Activated CD8-positive, alpha-beta memory T cell treated with anti-CD3 and anti-CD28 coated beads, Interleukin-2, amount 50 U/mL, for 4 hours (primary cell): ENCODE results near the gene TRIM26.
"Not testable (repeated sequence)": the region's sequence is repeated elsewhere in the genome, so short reads cannot be mapped to it uniquely, and the experiment has no call there.

ENCODE experiments used
- DNase-seq: peaks from one replicate; pipeline ENCODE4 v3.0.0-alpha.2; 2020

TRIM26 gene

GRCh38 chr6:30152910-30153610 lies 60.1 kb downstream of the TRIM26 start:
- DNase-seq, result no peak

- DNase-seq, result no peak
These were observed 61.1 kb downstream of the TRIM26 start for GRCh38 chr6:30152016-30152673.

GRCh38 chr6:30151580-30151979 lies 61.6 kb downstream of the TRIM26 start:
- no peak for DNase-seq

- no peak for DNase-seq
These were observed 62.4 kb downstream of the TRIM26 start for GRCh38 chr6:30150671-30151395.

GRCh38 chr6:30149858-30150550 lies 63.2 kb downstream of the TRIM26 start:
- DNase-seq, result no peak

GRCh38 chr6:30149234-30149633 lies 64.0 kb downstream of the TRIM26 start:
- DNase-seq, result no peak

GRCh38 chr6:30147096-30147495 lies 66.1 kb downstream of the TRIM26 start:
- no peak for DNase-seq

- DNase-seq, result no peak
These were observed 67.4 kb downstream of the TRIM26 start for GRCh38 chr6:30145818-30146217.

- DNase-seq, result no peak
These were observed 68.4 kb downstream of the TRIM26 start for GRCh38 chr6:30144811-30145210.

GRCh38 chr6:30143780-30144179 lies 69.4 kb downstream of the TRIM26 start:
- DNase-seq, result no peak

- no peak for DNase-seq
These were observed 70.5 kb downstream of the TRIM26 start for GRCh38 chr6:30142665-30143064.

GRCh38 chr6:30140240-30140639 lies 73.0 kb downstream of the TRIM26 start:
- not testable (repeated sequence) for DNase-seq

GRCh38 chr6:30136570-30137286 lies 76.5 kb downstream of the TRIM26 start:
- DNase-seq, result no peak

GRCh38 chr6:30135757-30136156 lies 77.4 kb downstream of the TRIM26 start, which contains the start of gene TRIM40:
TRIM40 (plus strand) TSS chr6:30136140; CDS start chr6:30137037, 897 bp downstream.
- no peak for DNase-seq

GRCh38 chr6:30135147-30135546 lies 78.1 kb downstream of the TRIM26 start:
- no peak for DNase-seq
